Activated T-cell treated with anti-CD3 and anti-CD28 coated beads, Interleukin-2, amount 50 U/mL, for 48 hours (primary cell): ENCODE data around the gene UBC.
A peak's percentile ranks its signal among the peaks of the same experiment; 100 is the strongest.
"Not testable (repeated sequence)": the region's sequence is repeated elsewhere in the genome, so short reads cannot be mapped to it uniquely, and the experiment has no call there.

Experiments used
- DNase-seq, 2 experiments: peaks; one replicate each; pipeline ENCODE4 v3.0.0-alpha.2; 2020

The UBC gene

GRCh38 chr12:124914392-124915238, at the start of gene UBC:
UBC (minus strand) TSS chr12:124914650; CDS start chr12:124913771, 879 bp downstream.
- DNase-seq = peak; percentile 93 to 95

DNA sequence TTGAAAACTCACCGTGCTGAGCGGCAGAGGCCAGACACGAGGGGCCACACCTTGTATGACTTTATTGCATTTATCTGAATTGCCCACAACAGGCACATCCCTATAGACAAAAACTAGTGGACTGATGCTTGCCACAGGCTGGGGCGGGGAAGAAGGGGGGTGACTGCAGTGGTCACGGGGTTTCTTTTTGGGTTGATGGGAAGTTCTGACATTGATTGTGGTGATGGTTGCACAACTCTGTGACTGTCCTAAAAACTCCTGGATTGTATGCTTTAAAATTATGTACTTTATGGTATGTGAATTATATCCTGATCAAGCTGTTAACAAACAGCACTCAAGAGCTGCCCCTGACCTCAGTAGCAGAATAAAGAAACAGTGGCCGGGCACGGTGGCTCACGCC, 48.8 kb upstream of the UBC start:
- no peak for DNase-seq

- no peak for DNase-seq
These were observed 46.6 kb upstream of the UBC start for GRCh38 chr12:124961055-124961454.

DNA sequence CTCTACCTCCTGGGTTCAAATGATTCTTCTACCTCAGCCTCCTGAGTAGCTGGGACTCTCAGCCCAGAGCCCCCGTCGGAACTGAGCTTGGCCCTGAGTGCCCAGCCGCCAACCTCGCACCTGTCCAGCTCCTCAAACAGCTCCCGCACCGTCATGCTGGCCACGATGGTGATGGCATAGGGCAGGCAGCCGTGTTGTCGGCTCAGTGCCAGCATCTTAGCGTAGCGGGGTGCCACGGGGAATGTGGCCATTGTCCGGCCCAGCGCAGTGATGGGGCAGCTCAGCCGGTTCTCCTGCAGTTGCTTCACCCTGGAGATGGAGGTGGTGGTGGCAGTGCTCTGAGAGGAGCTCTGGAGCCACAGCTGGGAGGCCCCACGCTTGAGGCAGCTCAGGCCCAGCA, 42.1 kb upstream of the UBC start:
- no peak for DNase-seq

GRCh38 chr12:124954771-124955170, 40.3 kb upstream of the UBC start:
- no peak for DNase-seq

GRCh38 chr12:124953689-124954405, 39.4 kb upstream of the UBC start:
- no peak for DNase-seq

DNA sequence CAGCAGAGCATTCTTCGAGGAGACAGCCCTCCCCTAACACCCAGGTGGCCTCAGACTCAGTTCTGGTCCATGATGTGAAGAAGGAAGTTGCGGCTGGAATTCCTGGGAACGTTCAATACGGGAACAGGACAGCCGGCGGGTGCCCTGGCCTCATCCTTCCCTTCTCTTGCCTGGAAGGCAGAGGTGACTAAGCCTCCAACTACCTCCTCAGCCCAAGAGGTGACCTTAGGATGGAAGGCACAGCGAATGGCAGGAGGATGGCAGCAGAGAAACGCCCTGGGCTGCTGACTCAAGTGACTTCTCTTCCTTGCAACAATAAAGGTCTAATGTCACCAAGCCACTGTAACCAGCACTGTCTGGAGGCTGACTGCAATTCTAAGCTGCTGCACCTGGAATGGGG, 38.4 kb upstream of the UBC start:
- DNase-seq = no peak

DNA sequence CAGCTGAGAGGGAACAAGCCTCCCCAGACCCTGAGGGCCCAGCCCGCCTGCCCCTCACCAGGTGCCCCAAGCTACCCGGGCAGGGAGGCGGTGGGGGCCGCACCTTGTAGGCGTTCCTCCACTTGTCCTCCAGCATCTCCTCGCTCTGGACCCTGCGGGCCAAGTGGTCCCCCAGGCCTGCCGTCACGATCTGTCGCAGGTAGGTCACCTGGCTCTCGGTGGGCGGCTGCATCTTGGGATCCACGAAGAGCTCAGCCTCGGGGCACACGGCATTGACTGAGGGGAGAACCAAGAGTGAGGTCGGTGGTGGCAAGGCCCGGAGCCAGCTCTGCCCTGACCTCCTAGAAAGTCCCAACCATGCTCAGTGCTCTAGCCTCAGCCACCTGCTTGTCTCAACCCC, 37.8 kb upstream of the UBC start:
- DNase-seq = no peak

DNA sequence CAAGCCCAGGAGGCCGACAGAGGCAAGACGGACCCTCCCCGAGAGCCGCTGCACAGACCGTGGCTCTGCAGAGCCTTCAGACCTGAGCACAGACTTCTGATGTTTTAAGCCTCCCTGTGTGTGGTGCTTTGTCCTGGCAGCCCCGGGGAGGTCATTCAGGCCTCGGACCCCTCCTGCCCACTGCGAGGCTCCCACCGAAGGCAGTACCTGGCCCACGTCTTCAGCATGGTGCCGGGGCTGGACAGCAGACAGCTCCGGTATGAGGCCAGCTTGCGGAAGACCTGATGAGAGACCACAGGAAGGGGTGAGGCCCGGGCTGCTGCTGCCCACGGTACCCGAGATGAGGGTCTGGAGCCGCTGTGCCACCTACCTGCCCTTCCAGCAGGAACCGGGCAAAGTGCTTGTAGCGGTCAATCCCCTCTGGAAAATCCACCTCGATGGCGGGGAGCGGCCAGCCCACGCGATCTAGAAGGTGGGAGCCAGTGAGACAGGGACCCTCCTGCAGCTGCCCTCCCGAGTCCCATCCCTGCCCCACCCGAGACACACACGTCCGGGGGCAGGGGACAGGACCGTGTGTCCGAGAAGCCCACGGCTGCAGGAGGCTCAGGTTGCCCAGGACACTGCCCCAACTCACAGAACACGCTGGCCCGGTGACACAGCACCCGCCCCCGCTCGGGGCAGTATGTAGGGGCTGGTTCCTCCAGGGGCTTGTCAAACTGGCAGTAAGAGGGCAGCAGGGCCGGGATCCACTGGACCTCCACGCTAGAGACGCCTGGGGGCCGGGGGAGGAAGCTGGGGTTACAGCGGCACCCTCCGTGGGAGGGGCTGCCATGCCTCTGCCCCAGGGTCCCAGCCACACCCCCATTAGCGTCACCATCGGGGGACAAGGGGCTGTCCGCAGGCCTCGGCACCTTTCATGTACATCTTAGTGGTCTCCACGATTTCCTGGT, 35.6 kb upstream of the UBC start:
- no peak for DNase-seq

DNA sequence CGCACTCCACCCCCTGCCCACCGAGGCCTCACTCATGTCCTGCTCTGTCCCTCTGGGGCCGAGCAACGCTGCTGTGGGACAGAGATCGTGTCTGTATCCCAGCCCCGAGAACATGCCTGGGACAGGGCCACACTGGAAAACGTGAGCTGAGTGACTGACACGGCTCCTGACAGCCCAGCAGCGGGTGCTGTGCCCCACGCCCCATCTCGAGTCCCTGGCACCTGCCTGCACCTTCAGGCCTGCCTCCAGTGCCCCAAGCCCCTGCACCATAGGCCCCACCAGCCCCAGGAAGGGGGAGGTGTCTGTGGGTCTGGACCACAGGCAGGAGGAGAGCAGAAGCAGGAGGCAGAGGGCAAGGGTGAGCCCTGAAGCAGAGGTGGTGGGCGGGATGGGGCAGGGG, 34.6 kb upstream of the UBC start:
- DNase-seq = no peak

- DNase-seq = no peak
These were observed 33.3 kb upstream of the UBC start for GRCh38 chr12:124947561-124948398.

GRCh38 chr12:124947013-124947412, 32.6 kb upstream of the UBC start:
- DNase-seq = no peak

DNA sequence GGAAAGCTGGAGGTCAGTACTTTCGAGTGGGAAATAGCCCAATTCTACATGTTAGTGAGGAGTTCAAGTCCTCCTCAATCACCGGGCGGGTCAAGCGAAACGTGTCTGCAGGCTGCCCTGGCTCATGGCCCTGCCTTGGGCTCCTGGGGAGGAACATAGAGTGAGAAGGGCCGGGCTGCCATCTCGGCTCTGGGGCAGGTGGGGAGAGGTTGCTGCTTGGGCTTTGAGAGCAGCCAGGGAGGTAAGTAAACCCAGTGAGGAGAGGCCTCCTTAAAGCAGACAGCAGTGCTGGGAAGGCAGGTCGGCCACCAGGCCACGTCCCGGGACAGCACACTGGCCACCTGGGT, 32.0 kb upstream of the UBC start:
- DNase-seq = no peak

GRCh38 chr12:124941170-124941527, 26.7 kb upstream of the UBC start:
- no peak for DNase-seq

DNA sequence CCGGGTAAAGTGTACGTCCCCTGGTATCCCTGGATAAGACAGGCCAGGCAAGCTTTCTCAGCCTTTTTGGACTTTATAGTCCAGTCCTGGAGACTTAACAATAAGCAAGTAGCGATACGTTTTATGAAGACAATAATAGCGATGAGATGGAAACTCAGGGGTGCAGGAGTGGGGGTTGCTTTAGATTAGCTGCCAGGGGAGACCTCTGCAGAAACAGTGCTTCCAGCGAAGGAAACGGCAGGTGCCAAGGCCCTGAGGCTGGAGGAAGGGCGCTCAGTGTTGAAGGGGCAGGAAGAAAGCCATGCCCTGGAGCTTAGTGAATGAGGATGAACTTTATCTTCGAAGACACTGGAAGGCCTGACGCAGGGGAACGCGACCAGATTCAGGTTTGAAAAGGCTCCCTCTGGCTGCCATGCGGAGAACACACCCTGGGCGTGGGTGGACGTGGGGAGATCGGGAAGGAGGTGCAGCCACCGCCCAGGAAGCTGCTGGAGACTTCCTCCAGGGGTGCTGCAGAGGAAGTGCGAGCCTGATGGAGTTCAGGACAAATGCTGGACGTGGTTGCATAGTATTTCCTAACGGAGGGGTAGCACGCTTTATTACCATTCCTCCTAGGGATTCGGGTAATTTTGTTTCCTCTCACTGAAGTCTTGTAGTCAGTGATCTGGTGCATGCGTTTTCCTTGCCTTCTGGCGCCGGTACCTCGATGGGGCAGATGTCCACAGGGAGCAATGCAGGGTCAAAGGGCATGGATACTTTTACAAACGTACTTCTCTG, 26.1 kb upstream of the UBC start:
- peak; percentile 92 for DNase-seq

- no peak for DNase-seq
These were observed 25.6 kb upstream of the UBC start for GRCh38 chr12:124940143-124940392.

GRCh38 chr12:124939421-124940142, 25.1 kb upstream of the UBC start:
- peak; percentile 95 to 97 for DNase-seq

DNA sequence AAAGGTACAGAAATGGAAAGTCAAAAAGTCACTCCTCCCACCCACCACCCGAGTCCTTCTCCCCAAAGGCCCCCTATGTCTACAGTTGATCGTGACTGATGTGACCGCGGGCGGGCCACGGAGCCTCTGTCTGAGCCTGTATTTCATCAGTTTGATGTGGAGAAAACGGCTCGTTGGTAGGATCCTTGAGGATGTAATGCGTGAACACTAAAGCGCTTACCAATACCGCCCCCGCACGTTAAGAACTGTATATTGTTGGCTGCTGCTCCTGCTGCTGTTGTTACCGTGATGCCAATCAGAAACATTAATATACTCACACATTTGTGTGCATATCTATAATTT, 24.6 kb upstream of the UBC start:
- DNase-seq = peak; percentile 64 to 71

GRCh38 chr12:124938587-124938986, 24.1 kb upstream of the UBC start:
- no peak for DNase-seq

DNA sequence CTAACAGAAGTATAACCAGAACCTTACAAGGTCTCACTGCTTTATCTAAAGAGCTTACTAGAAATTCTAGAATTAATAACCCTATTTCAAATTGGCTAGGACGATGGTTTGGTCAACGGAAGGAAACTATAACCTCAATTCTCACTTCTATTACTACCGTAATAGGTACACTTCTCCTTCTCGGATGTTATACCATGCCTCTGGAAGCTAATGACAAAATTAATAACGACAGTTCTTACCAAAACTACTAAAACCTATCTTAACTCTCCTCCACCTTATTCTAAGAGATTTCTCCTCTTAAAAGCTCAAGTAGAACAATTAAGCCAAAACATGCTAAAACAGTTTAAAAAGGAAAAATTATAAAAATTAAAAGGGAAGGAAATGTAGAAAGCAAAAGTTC, 23.7 kb upstream of the UBC start:
- no peak for DNase-seq

DNA sequence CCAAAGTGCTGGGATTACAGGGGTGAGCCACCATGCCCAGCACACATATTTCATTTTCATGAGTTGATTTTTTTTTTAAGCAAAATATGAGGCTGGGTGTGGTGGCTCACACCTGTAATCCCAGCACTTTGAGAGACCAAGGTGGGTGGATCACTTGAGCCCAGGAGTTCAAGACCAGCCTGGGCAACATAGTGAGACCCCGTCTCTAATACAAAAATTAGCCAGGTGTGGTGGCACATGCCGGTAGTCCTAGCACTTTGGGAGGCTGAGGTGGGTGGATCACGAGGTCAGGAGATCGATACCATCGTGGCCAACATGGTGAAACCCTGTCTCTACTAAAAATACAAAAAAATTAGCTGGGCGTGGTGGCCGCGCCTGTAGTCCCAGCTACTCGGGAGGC, 17.1 kb upstream of the UBC start:
- DNase-seq = not testable (repeated sequence)
